ENCODE data around the gene LUC7L2. TPM values are rescaled to one million over a fixed set of nuclear protein-coding genes. Genes with fewer than 3 reads are reported as not detected.
"Not testable (repeated sequence)": the region's sequence is repeated elsewhere in the genome, so short reads cannot be mapped to it uniquely, and the experiment has no call there.

LUC7L2 gene
- total RNA-seq, result 74.6 TPM
- long read RNA-seq, transcript LUC7L2-202 (10 exons, 2,645 nt), result major isoform, 113 of 176 reads
- long read RNA-seq, partial matches to known transcripts, result 41 of 176 reads
- long read RNA-seq, other reads (novel, unspliced or antisense), result 22 of 176 reads

GRCh38 chr7:139359366-139360209 is at the start of gene LUC7L2:
LUC7L2 (plus strand) TSS chr7:139359894; CDS start chr7:139360262, 368 bp downstream.
- Histone ChIP-seq H3K27ac (peak within 1 kb of the TSS; percentile 99), H3K36me3 (peaks cover 10% of the 10 kb centered on the region), H3K27me3 (ENCODE audit: low read depth) (no peaks in the 10 kb centered on the region), H3K4me1 (peaks cover 38% of the 10 kb centered on the region), H3K4me3 (peak within 1 kb of the TSS; percentile 82), H3K9me3 (no peaks in the 10 kb centered on the region)
- TF ChIP-seq CTCF (IDR thresholded peaks at IDR 0.05), result no peak
- intact Hi-C loops (cut with DNase I), result no loop called here
- DNase-seq (peak; percentile 100), ATAC-seq (peak; percentile 98 to 99)

GRCh38 chr7:139317939-139318505 is 41.7 kb upstream of the LUC7L2 start:
- ATAC-seq (no peak), DNase-seq (no peak)
- intact Hi-C loops (cut with DNase I), result no loop called here
- H3K27me3 ChIP-seq (ENCODE audit: low read depth), result no peaks in the 10 kb centered on the region
- H3K36me3 ChIP-seq, result no peaks in the 10 kb centered on the region
- H3K9me3 ChIP-seq, result no peaks in the 10 kb centered on the region
- H3K4me3 ChIP-seq, result no peak overlapping the region
- H3K4me1 ChIP-seq, result no peaks in the 10 kb centered on the region
- H3K27ac ChIP-seq, result no peak overlapping the region
- TF ChIP-seq CTCF (IDR thresholded peaks at IDR 0.05), result no peak

- DNase-seq (no peak), ATAC-seq (no peak)
- Histone ChIP-seq H3K36me3 (no peaks in the 10 kb centered on the region), H3K9me3 (no peaks in the 10 kb centered on the region), H3K27me3 (ENCODE audit: low read depth) (no peaks in the 10 kb centered on the region), H3K27ac (no peak overlapping the region), H3K4me3 (no peak overlapping the region), H3K4me1 (no peaks in the 10 kb centered on the region)
- intact Hi-C loops (cut with DNase I), result no loop called here
- TF ChIP-seq CTCF (IDR thresholded peaks at IDR 0.05), result no peak
Observed at GRCh38 chr7:139321071-139321745, 38.5 kb upstream of the LUC7L2 start.

GRCh38 chr7:139324709-139325108 is 35.0 kb upstream of the LUC7L2 start:
- H3K4me3 ChIP-seq; H3K4me1 ChIP-seq; H3K27me3 ChIP-seq (ENCODE audit: low read depth); H3K27ac ChIP-seq; DNase-seq; intact Hi-C loops (cut with DNase I); ATAC-seq; H3K9me3 ChIP-seq; H3K36me3 ChIP-seq: not testable (repeated sequence)

- H3K4me3 ChIP-seq, result no peak overlapping the region
- no peak overlapping the region for H3K27ac ChIP-seq
- no peaks in the 10 kb centered on the region for H3K36me3 ChIP-seq
- no peaks in the 10 kb centered on the region for H3K27me3 ChIP-seq (ENCODE audit: low read depth)
- no peaks in the 10 kb centered on the region for H3K4me1 ChIP-seq
- intact Hi-C loops (cut with DNase I), result no loop called here
- no peaks in the 10 kb centered on the region for H3K9me3 ChIP-seq
- TF ChIP-seq CTCF (IDR thresholded peaks at IDR 0.05), result no peak
- ATAC-seq, result no peak
- DNase-seq, result no peak
Observed at GRCh38 chr7:139328375-139328774, 31.3 kb upstream of the LUC7L2 start.

All from lower lobe of right lung (tissue), 2 donors.